ENCODE data around the gene RBFOX1.

The RBFOX1 gene

DNA sequence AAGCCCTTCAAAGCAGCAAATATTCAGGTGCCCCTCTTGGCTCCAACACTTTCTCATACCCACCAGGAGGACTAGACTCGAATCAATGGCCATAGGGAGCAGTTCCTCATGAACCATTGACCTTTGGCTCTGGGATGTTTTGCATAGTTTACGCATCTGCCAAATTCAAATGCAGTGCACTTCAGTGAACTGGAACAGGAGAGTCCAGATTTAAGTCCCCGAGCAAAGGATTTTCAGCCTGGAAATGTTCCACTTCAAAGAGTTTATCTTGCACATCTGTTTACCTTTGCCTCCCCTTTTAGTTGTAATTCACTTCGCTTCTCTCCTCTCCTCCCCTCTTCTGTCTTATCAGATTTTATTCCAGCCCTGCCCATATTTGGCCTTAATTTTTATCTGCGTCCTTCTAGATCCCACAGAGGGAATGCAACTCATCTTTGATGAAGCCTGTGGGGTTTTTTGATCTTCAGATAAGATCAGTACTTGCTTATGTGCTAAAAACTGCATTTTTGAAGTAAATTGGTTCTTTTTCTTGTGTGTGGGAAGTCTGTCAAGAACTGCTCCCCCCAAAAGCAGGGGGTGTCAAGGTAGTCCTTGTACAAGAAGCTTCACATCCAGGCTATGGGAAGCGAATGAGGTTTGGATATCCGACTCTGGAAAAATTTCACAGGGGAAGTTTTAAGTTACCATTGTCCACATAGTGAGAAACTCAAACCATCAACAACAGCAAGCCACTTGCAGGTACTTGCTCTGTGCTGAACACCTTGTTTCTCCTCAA lies 281.6 kb downstream of the RBFOX1 start:
- no peak for DNase-seq

GRCh38 chr16:7615565-7615964 lies 282.9 kb downstream of the RBFOX1 start:
- DNase-seq, result no peak

DNA sequence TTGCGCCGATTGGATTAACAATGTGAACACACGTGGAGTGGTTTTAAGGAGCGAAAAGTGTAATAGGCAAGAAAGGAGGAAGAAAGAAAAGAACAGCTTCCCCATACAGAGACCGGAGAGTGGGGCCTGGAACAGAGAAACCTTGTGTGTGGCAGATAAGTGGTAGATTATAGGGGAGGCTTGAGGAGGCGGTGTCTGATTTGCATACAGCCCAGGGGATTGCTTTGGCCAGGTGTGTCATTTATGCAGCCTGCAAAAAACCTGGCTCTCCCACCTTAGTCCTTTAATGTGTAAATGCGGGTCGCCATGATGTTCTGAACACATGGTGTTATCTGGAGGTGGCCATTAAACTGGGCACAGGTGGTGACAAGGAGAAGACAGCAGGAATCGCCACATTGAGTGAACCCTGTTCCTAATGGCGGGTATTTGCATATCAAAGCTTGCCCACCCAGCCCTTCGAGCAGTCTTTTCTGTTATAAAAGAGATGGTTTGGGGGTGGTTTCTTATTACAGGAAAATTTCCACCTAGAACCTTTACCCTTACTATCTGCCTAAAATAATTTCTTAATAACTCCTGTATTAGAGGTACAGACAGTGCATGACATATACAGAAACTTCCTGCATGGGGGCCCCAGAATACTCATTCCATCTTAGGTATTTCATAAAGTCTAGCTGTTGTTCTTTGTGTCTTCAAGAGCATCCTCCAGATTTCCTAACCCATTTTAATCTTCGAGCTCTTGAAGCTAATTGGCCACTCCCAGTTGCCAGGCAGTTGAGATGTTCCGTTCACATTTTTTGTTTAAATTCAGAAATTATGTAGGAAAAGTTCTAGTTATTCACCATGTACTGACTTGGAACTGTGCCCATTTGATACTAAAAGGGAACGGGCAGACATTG lies 292.5 kb downstream of the RBFOX1 start:
- DNase-seq, result no peak

- no peak for DNase-seq
Measured at GRCh38 chr16:7628981-7629380, 296.3 kb downstream of the RBFOX1 start.

- DNase-seq, result no peak
Measured at GRCh38 chr16:7629571-7629970, 296.9 kb downstream of the RBFOX1 start.

DNA sequence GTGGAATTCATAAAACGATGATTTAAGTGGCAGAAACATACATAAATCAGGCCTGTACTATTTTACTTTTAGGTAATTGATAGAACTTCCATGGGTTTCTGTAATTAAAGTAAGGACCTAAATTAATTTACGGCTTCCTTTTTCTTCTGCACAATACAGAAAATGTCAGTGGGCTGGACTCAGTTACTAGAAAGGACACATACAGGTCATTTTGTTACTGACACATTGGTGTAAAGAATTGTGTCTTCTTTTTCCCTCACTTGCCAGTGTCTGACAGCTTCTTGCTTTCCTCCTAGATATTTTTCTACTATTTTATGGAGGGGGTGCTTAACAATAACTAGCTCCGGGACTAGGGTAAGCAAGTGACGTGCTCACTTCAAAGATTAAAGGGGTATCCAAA lies 304.8 kb downstream of the RBFOX1 start:
- DNase-seq, result no peak

DNA sequence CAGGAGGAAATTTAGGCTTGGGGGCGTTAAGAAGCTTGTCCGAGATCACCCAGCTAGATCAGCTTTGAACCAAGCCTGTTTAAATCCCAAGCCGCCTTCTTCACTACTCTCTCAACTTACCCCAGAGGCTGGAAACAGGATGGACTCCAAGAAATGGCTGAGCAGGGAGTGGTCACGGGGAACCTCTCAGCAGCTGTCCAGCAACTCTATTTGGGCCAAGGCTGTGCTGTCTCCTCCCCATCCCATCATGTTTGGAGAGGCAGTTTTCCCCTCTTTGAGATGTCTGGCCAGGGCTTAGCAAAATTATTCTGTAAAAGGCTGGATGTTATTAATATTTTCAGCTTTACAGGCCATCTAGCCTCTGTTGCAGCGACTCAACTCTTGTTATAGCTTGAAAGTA lies 305.7 kb downstream of the RBFOX1 start:
- no peak for DNase-seq

DNA sequence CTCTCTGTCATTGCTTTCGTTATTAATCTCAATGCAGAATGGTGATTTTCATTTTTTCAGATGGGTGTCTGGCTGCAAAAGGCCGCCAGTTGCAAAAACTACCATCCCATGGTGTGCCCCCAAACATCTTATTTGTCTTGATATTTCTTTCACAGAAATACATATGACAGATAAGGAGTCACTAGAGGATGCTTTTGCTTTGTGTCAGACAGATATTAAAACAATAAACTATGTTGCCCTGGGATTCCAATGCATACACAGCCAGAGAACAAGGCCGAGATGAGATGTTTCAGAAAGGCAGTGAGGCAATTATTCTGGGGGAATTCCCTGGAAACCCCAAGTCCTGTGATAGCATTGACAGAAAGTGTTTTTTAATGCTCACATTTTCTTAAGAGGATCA lies 307.7 kb downstream of the RBFOX1 start:
- DNase-seq, result no peak

- DNase-seq, result no peak
Measured at GRCh38 chr16:7644176-7644575, 311.5 kb downstream of the RBFOX1 start.

DNA sequence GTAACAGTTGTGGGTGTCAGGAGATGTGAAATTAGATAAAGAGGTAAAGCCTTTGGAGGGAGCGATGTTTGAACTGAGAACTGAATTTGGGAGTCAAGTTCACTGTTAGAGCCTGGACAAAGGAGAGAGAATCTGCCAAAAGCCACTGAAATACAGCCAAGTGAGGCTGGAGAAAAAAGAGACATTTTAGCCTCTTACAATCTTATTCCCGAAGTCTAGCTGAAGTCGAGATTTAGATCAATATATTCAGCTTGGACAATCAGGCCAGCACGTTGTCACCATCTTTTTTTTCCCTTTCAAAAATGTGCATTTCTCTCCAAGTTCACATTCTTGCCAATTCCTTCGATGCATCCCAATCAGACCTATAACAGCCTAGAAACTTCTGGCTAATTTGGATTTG lies 312.2 kb downstream of the RBFOX1 start:
- DNase-seq, result no peak

GRCh38 chr16:7646821-7647500 lies 314.3 kb downstream of the RBFOX1 start:
- no peak for DNase-seq

DNA sequence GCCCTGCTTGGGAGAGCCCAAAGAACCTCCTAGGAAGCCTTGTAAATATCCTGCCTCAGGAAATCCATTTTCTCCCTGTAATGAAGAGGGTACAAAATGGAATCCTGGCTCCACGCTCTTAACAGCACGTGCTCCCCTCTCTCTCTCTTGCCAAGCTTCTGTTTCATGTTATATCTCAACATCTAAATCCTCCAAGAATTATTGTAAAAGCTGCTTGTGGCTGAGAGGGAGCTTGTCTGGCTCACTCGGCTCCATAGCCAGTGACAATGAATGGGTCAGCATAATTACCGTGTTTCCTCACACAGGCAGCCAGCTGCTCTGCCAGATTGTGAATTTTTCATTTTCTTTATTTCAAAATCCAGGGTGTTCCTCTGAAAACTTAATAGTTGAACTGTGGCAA lies 317.8 kb downstream of the RBFOX1 start:
- no peak for DNase-seq

GRCh38 chr16:7651803-7652570 lies 319.3 kb downstream of the RBFOX1 start:
- DNase-seq, result no peak

DNA sequence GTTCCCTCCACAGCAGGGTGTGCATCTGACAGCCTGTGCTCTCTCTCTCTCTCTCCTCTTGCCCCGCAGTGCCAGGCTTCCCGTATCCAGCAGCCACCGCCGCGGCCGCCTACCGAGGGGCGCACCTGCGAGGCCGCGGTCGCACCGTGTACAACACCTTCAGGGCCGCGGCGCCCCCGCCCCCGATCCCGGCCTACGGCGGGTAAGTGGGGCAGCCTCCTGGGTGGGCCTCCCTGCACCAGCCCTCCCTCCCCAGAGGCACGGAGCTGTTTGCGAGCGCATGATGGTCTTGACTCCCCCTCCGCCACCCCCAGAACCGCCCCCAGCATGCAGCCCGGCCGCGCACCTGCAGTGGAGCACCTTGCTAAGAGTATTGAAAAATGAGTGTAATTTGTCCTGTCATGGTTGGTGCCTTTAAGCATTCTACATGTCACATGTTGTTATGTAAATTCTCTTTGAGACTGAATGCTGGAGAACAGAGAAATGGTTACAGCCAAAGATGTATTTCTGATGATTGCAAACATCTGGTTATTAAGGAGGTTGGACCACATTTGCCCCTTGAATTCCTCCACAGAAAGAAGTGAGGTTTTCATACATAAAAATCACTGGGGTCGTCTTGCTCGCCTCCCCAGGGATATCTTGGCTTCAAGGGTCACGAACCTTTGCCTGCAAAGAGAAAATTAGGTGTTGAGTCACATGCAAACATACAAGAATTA lies 321.3 kb downstream of the RBFOX1 start:
- no peak for DNase-seq

GRCh38 chr16:7675628-7676027 lies 343.0 kb downstream of the RBFOX1 start:
- DNase-seq, result no peak

- no peak for DNase-seq
Measured at GRCh38 chr16:7680296-7680695, 347.7 kb downstream of the RBFOX1 start.

DNA sequence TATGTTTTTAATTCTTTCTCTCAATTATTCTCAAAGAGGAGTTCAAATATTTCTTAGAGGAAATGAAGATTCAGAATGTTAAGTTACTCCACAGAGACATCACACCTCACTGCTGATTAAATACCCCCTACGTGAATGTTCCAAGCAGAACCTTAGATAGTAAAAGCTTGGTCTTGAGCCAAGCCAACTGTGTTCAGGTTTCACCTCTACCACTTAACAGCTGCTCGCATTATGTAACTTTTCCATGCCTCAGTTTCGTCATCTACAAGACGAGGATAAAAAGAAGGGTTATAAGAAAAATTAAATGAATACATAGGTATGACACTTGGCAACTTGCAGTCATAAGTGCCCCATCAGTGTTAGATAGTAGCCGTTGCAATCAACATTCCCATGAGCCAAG lies 356.2 kb downstream of the RBFOX1 start:
- DNase-seq, result no peak

DNA sequence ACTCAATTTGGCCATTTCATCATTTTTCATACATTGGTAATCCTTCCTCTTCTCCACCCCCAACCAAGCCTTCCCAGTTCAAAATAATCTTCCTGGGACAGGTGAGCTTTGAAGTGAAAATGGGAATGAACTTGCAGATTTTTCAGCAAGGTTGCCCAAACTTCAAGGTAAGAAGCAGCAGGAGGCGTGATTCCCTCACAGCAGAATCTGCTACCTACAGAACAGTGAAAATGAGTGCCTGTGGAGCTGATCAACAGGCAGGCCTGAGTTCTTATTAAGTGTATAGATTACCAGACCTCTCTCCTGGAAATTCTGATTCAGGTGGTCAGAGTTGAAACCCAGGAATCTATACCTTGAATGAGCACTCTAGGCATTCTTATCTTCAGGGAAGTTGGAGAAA lies 356.6 kb downstream of the RBFOX1 start:
- no peak for DNase-seq

DNA sequence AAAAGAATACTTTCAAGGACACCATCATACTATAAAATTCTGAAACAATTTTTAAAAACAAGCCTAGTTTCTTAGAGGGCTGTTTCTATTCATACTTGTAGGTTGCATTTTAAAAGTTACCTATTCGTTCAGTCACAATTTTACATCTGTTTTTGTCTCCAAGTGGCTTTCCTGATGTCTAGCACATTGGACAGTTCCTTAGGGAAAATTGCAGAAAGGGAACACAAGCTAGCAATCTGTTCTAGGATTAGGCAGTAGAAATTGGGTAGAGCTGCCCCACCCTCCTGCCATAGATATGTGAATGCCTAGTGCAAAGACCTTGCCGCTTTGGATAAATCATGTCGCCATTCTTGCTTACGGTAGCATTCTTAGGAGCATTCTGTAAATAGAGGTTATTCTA lies 358.9 kb downstream of the RBFOX1 start:
- DNase-seq, result no peak

- no peak for DNase-seq
Measured at GRCh38 chr16:7703672-7704071, 371.0 kb downstream of the RBFOX1 start.

DNA sequence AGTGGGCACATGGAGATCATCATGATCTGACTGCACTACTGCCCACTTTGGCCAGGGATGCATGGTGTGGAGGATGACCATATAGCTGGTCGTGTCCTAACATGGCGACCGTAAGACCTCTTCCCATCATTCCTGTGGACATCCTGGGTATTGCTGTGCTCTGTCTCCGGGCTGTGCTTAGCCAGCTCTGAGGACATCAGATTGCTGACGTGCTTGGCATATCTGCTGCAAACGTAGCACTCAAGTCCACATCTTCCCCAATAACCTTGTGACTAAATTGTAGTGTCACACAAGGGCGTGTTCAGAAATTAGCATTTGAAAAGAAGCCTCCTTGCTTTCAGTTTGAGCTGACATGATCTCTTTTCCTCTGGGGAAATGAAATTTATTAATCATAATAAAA lies 373.2 kb downstream of the RBFOX1 start:
- DNase-seq, result no peak

- DNase-seq, result no peak
Measured at GRCh38 chr16:7709186-7709585, 376.5 kb downstream of the RBFOX1 start.
